ENCODE data around the gene FBN1. TPM values are rescaled to one million over a fixed set of nuclear protein-coding genes. Genes with fewer than 3 reads are reported as not detected.

FBN1 gene
- total RNA-seq, 4 donors from 2014 or later, result 17.6 to 106 (median 31.2) TPM

DNA sequence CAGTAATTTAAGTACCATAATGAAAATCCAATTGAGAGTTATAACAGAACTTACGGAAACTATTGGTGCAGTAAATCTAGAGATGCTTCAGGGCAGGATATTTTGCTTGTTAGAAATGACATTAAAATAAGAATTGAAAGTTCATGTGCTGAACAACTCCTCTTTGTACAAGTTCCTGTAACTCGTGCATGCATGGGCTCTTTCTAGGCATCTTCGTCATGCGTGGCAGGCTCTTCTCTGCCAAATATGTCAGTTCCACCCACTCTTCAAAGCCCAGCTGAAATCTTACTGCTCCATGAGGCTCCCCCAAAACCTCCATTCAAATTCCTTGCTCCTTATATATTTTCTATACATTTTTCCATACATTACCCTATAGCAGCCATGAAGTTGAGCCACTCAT lies 48.7 kb downstream of the FBN1 start:
- in situ Hi-C loops (cut with MboI; ENCODE audit: low pct_ligation_motif_present in 1 of 4, low pct_unique_long_range_greater_than_20kb in 1 of 4, low sequenced_read_pairs in 3 of 4), result loop anchor here in 1 of 4 donors (25.0 kb wide), 1 partner anchor 110 kb away; no protein-coding TSS in a partner anchor
- no peaks in the 10 kb centered on the region for H3K27me3 ChIP-seq
- 68 to 87% methylated on average over 4 of the region's 4 CpGs for WGBS, 2 donors (ENCODE audit: low coverage in 1 of 2)
- H3K36me3 ChIP-seq, result no peaks in the 10 kb centered on the region
- H3K4me3 ChIP-seq, result no peak overlapping the region
- intact Hi-C loops (cut with DNase I; ENCODE audit: low total_unique reads), result no loop called here
- H3K4me1 ChIP-seq, result no peaks in the 10 kb centered on the region
- H3K9me3 ChIP-seq, result no peaks in the 10 kb centered on the region
- TF ChIP-seq, protein P1, sequence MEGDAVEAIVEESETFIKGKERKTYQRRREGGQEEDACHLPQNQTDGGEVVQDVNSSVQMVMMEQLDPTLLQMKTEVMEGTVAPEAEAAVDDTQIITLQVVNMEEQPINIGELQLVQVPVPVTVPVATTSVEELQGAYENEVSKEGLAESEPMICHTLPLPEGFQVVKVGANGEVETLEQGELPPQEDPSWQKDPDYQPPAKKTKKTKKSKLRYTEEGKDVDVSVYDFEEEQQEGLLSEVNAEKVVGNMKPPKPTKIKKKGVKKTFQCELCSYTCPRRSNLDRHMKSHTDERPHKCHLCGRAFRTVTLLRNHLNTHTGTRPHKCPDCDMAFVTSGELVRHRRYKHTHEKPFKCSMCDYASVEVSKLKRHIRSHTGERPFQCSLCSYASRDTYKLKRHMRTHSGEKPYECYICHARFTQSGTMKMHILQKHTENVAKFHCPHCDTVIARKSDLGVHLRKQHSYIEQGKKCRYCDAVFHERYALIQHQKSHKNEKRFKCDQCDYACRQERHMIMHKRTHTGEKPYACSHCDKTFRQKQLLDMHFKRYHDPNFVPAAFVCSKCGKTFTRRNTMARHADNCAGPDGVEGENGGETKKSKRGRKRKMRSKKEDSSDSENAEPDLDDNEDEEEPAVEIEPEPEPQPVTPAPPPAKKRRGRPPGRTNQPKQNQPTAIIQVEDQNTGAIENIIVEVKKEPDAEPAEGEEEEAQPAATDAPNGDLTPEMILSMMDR (IDR thresholded peaks at IDR 0.05), result no peak
- no peak for TF ChIP-seq EP300 (IDR thresholded peaks at IDR 0.05; ENCODE audit: low read depth)
- DNase-seq, result no peak
- no peak overlapping the region for H3K27ac ChIP-seq

DNA sequence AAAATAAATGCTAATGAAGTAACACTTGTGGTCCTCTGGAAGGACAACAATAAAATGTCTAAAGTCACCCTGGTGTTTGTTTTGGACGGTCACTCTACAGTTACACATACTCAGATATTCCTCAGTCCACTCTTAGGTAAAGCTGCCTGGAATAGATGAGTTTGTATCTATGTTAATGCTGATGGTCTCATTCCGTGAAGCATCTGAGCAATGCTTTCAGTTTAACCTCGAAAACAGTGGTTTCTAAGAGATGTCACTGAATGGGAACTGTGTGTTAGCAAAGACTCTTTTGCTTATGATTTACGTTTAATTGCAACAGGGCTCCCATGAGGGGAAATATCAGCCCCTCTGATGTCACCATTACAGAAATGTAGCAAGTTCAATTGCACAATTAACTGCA lies 49.1 kb downstream of the FBN1 start:
- H3K27ac ChIP-seq, result no peak overlapping the region
- H3K9me3 ChIP-seq, result no peaks in the 10 kb centered on the region
- H3K36me3 ChIP-seq, result no peaks in the 10 kb centered on the region
- H3K4me1 ChIP-seq, result no peaks in the 10 kb centered on the region
- no peaks in the 10 kb centered on the region for H3K27me3 ChIP-seq
- in situ Hi-C loops (cut with MboI; ENCODE audit: low pct_ligation_motif_present in 1 of 4, low pct_unique_long_range_greater_than_20kb in 1 of 4, low sequenced_read_pairs in 3 of 4), result loop anchor here in 1 of 4 donors (25.0 kb wide), 1 partner anchor 109 kb away; no protein-coding TSS in a partner anchor
- 68 to 100% methylated on average over 1 to 4 of the region's 4 CpGs for WGBS, 2 donors (ENCODE audit: low coverage in 1 of 2)
- H3K4me3 ChIP-seq, result no peak overlapping the region
- DNase-seq, result no peak
- intact Hi-C loops (cut with DNase I; ENCODE audit: low total_unique reads), result no loop called here
- TF ChIP-seq, protein P1 (IDR thresholded peaks at IDR 0.05), result no peak
- TF ChIP-seq POLR2AphosphoS5 (IDR thresholded peaks at IDR 0.05) (no peak), POLR2A (IDR thresholded peaks at IDR 0.05) (no peak), EP300 (IDR thresholded peaks at IDR 0.05; ENCODE audit: low read depth) (no peak)

DNA sequence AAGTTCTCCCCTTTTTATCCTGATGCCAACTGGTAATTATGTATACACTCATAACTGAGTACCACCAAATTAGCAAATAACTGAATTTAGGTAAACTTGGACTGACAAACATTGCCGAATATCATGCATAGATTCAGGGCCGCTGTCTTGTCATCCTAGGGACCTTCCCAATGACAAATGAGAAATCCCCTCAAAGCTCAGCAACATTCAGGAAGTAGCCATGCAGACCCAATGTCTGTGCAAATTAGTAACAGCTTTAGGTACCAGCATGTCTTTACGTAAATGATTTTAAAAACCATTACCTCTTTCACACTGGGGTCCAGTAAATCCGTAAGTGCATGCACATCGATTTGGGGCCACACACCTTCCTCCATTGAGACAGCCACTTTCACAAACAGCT lies 49.5 kb downstream of the FBN1 start:
- TF ChIP-seq, protein P1 (IDR thresholded peaks at IDR 0.05), result no peak
- TF ChIP-seq EP300 (IDR thresholded peaks at IDR 0.05; ENCODE audit: low read depth) (no peak), POLR2AphosphoS5 (IDR thresholded peaks at IDR 0.05) (no peak), POLR2A (IDR thresholded peaks at IDR 0.05) (no peak)
- Histone ChIP-seq H3K27ac (no peak overlapping the region), H3K27me3 (no peaks in the 10 kb centered on the region), H3K9me3 (no peaks in the 10 kb centered on the region), H3K36me3 (no peaks in the 10 kb centered on the region), H3K4me1 (no peaks in the 10 kb centered on the region), H3K4me3 (no peak overlapping the region)
- DNase-seq, result no peak
- intact Hi-C loops (cut with DNase I; ENCODE audit: low total_unique reads) (no loop called here), in situ Hi-C loops (cut with MboI; ENCODE audit: low pct_ligation_motif_present in 1 of 4, low pct_unique_long_range_greater_than_20kb in 1 of 4, low sequenced_read_pairs in 3 of 4) (loop anchor here in 1 of 4 donors (25.0 kb wide), 1 partner anchor 109 kb away; no protein-coding TSS in a partner anchor)
- 86 to 95% methylated on average over 5 of the region's 5 CpGs for WGBS, 2 donors (ENCODE audit: low coverage in 1 of 2)

DNA sequence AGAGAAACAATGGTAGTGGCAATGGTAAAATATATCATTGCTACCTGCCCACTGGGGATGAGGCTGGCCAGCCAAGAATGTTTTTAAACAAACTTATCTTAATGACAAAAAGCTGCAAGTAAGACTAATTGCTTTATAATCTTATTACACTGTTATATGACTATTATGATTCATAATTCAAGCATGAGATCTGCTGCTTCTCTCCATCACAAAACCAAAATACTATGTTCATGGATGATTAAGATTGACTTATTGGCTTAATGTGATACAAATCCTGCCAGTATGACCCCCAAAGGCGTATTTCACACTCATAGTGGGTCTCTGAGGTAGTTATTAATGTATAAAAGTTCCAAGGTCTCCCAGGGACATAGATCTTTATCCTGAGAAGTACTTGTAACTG lies 52.6 kb downstream of the FBN1 start:
- in situ Hi-C loops (cut with MboI; ENCODE audit: low pct_ligation_motif_present in 1 of 4, low pct_unique_long_range_greater_than_20kb in 1 of 4, low sequenced_read_pairs in 3 of 4), result loop anchor here in 1 of 4 donors (25.0 kb wide), 1 partner anchor 106 kb away; no protein-coding TSS in a partner anchor
- H3K27ac ChIP-seq, result no peak overlapping the region
- H3K36me3 ChIP-seq, result no peaks in the 10 kb centered on the region
- TF ChIP-seq, protein P1 (IDR thresholded peaks at IDR 0.05), result no peak
- TF ChIP-seq POLR2A (IDR thresholded peaks at IDR 0.05) (no peak), POLR2AphosphoS5 (IDR thresholded peaks at IDR 0.05) (no peak), EP300 (IDR thresholded peaks at IDR 0.05; ENCODE audit: low read depth) (no peak)
- H3K9me3 ChIP-seq, result no peaks in the 10 kb centered on the region
- H3K4me3 ChIP-seq, result no peak overlapping the region
- H3K27me3 ChIP-seq, result no peaks in the 10 kb centered on the region
- WGBS, 2 donors (ENCODE audit: low coverage in 1 of 2), result 57 to 81% methylated on average over 1 of the region's 1 CpG
- intact Hi-C loops (cut with DNase I; ENCODE audit: low total_unique reads), result no loop called here
- no peaks in the 10 kb centered on the region for H3K4me1 ChIP-seq
- DNase-seq, result no peak
